NCI-H2227 treated with DMSO at 0.1 percent for 48 hours (cell line): ENCODE measurements around the gene TDRD9.
"Not testable (repeated sequence)": the region's sequence is repeated elsewhere in the genome, so short reads cannot be mapped to it uniquely, and the experiment has no call there.

ENCODE experiments used
- DNase-seq: peaks from one replicate; lab custom pipeline; 2025; lab: John Stamatoyannopoulos, UW

TDRD9 gene

DNA sequence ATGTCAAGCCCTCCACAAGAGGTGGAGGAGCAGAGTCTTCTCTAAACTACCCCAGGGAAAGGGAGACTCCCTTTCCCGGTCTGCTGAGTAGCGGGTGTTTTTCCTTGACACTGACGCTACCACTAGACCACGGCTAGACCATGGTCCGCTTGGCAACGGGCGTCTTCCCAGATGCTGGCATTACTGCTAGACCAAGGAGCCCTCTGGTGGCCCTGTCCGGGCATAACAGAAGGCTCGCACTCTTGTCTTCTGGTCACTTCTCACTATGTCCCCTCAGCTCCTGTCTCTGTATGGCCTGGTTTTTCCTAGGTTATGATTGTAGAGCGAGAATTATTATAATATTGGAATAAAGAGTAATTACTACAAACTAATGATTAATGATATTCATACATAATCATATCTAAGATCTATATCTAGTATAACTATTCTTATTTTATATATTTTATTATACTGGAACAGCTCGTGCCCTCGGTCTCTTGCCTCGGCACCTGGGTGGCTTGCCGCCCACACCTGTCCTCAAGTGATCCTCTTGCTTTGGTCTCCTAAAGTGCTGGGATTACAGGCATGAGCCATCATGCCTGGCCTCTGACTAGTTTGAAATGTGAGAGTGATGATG is 52.5 kb downstream of the TDRD9 start:
- DNase-seq, result not testable (repeated sequence)

- DNase-seq, result no peak
These were observed 55.9 kb downstream of the TDRD9 start for GRCh38 chr14:103984196-103984595.

DNA sequence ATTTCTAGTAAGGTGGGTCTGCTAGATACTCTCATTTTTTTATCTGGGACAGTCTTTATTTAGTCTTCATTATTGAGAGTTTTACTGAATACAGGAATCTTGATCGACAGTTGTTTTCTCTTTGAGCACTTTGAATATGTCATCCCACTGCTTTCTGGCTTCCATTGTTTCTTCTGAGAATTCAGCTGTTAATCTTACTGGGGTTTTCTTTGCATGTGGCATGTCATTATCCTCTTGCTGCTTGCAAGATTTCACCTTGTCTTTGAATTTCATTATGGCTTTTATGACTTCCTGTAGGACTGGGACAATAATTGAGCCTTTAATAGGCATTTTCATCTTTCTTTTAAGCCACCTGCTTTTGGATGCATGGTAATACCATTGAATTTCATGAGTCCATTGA is 60.8 kb downstream of the TDRD9 start:
- DNase-seq, result no peak

DNA sequence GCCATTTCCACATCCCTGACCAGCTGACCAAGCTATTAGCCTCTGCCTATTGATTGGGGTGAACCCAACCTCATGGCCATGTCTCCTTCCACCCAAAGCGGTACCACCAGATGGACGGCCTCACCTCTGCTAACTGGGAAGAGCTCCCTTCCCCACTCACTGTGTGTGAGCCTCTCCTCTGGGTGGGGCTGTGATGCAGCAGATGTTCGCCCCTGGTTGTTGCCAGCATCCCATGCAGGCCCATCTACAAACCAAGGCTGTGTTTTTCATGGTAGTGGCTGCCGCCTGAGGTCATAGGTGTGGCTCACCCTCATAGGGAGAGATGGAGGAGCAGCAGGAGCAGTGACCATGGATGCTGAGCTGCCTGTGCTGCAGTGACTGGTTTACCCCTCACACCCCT is 61.7 kb downstream of the TDRD9 start:
- DNase-seq, result no peak

GRCh38 chr14:103994535-103995184 is 66.4 kb downstream of the TDRD9 start:
- no peak for DNase-seq

DNA sequence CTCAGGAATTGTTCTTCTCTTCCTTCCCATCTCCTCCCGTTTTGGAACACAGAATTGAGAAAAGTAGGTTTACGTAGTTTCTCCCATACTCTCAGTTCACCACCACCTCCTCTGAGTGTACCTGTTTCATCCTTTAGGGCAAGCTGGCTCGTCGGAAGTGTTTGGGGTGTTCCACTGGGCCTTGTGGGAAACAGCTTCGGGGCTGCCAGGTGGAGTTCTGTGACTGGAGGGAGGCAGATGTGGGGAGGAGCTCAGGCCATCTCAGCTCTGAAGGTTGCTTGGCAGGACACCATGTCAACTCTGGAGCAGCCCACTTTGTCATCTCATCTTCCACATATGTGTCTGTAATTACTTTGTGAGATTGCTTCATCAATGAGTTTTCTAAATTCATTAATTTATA is 67.6 kb downstream of the TDRD9 start:
- DNase-seq, result no peak

- no peak for DNase-seq
These were observed 69.1 kb downstream of the TDRD9 start for GRCh38 chr14:103997391-103997790.

DNA sequence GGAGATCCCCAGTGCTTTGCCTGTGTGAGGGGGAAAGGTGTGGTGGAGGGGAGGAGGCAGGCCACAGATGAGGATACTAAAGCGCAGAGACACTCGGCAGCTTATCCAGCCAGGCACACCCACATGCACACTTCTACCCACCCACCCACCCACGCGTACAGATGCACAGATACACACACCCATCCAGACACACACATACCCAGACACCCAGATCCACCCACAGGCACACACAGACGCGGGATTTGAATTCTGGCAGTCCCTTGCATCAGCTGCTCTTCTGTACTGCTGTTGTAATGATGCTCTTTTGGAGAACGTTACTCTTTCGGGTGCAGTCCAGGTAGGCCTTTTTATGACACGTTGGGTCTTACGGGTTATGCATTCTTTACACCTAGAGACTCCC is 69.8 kb downstream of the TDRD9 start:
- DNase-seq, result no peak

- no peak for DNase-seq
These were observed 71.7 kb downstream of the TDRD9 start for GRCh38 chr14:103999795-104000440.

DNA sequence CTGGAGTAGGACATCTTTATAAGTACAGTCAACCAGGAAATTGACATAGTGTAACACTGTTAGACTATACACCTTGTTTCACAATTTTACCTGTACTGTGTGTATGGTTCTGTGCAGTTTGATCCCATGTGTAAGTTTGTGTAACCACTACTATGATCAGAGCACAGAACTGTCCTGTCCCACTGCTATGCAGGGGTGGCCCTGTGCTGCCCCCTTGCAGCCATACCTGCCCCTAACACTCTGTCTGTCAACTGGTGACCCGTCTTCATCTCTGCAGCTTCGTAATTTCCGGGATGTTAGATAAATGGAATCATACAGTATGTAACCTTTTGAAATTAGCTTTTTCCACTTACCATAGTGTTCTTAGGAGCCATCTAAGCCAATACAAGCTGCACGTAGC is 72.7 kb downstream of the TDRD9 start:
- no peak for DNase-seq

- DNase-seq, result no peak
These were observed 75.4 kb downstream of the TDRD9 start for GRCh38 chr14:104003616-104004015.

- no peak for DNase-seq
These were observed 76.6 kb downstream of the TDRD9 start for GRCh38 chr14:104004849-104005248.

DNA sequence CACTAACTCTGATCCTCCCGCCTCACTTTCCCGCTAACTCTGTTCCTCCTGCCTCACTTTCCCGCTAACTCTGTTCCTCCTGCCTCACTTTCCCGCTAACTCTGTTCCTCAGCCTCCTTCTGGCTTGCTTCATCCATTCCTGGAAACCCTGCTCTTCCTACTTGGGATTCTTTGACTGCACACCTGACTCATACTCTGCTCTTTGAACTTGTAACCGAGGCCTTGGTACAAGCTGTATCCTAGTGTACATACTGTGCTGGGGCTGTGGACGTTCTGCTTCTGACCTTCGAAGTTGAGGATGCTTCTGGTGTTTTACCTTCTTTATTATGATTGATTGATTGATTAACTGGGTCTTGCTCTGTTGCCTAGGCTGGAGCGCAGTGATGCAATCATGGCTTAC is 77.2 kb downstream of the TDRD9 start:
- DNase-seq, result no peak

- DNase-seq, result no peak
These were observed 78.9 kb downstream of the TDRD9 start for GRCh38 chr14:104007121-104007520.

GRCh38 chr14:104009297-104009696 is 81.0 kb downstream of the TDRD9 start:
- no peak for DNase-seq

- DNase-seq, result no peak
These were observed 83.7 kb downstream of the TDRD9 start for GRCh38 chr14:104011824-104012517.

- DNase-seq, result no peak
These were observed 86.5 kb downstream of the TDRD9 start for GRCh38 chr14:104014764-104015163.

DNA sequence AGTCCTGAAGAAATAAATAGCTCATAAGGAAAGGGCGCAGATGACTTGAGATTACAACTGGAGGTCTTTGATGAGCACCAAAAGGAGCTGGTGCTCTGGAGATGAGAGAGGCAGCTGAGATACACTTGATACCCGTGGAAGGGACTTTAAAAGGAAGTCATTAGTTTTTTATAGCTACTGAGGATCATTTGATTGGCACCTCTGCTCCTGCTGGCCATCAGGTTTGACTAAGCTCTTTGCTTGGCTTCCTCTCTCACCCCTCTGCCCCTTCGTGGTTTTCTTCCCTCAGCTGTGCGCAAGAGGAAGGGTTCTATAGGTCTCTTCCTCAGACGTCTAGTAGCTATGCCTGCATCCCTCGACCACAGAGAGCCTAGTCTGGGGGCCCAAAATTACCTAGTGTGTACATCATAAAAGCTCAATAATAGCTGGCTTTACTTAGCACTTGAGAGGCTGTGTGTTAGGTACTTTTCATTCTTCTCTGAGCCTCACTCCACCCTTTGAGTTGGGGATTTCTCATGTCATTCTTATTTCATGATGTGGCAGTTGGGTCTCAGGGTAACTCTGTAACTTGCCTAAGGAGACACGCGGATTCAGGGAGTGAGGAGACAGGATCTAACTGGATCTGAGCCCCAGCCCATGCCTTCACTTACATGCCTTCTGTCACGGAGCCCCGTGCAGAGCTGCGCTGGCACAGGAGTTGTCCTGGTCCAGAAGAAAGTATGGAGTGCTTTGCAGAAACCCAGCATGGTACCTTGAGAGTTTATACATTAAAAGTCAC is 88.8 kb downstream of the TDRD9 start:
- DNase-seq, result no peak

DNA sequence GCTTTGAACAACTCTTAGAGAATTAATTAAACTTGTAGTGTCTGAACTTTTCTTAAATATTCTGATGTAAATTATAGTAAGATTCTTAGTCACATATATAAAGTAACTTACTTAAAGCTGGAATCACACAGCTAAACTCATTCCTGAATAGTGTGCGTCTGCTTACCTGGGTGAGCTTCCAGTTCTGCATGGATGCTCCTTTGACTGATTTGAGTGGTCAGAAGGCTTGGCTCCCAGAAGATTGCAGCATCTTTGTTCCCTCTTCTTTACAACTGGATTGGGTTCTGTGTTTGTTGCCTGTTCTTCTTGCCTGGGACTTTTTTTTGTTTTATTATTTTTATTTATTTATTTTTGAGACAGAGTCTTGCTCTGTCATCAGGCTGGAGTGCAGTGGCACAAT is 90.8 kb downstream of the TDRD9 start:
- no peak for DNase-seq

- no peak for DNase-seq
These were observed 91.5 kb downstream of the TDRD9 start for GRCh38 chr14:104019806-104020205.

DNA sequence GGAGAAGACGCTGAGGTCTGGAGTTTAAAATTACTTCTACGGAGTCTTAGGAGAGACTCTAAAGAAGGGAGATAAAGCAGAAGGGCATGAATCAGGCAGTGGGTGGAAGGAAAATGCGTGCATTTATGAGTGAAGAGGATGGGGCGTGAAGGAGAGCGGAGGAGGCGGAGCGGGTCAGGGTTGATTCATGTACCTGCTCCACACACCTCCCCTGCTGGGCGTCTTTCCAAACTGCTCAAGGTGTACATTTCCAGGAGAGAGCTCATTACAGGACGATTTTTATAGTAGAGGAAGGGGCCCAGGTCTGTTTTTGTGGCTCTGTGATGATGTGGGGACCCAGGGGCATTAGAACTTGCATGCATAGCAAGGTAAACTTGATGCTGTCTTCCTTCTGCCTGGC is 92.2 kb downstream of the TDRD9 start:
- DNase-seq, result no peak
